A673 (cell line): ENCODE measurements around the gene ASAP3. TPM values are rescaled to one million over a fixed set of nuclear protein-coding genes. Genes with fewer than 3 reads are reported as not detected.

Experiments
- BruUV-seq: library from RNA; stranded (reverse); fragments of 400-500 nt; replicated peaks from 2 replicates; lab custom pipeline; 2021; lab: Mats Ljungman, UMichigan
- CTCF ChIA-PET: fragments of 300-600 bp; sonication (Branson Sonifier 250); formaldehyde crosslinking; loops from one replicate; lab custom pipeline; 2022; ENCODE audit warnings: antibody characterized with exemption; lab: Charles Lee
- POLR2A ChIA-PET: fragments of 300-600 bp; sonication (Branson Sonifier 250); formaldehyde crosslinking; loops from one replicate; lab custom pipeline; 2022; ENCODE audit warnings: antibody characterized with exemption; ENCODE audit not compliant: low non-redundant PET; lab: Charles Lee
- DNase-seq: peaks from one replicate; pipeline ENCODE4 v3.0.0-alpha.2; 2015; ENCODE audit warnings: low spot score
- H3K27ac ChIP-seq: fragments of 200-600 bp; sonication (generic); 2 replicates; pipeline ENCODE4 v1.5.1; 2016; ENCODE audit warnings: mixed run types, low read depth, mild to moderate bottlenecking, mixed read lengths, antibody characterized with exemption, low read length; ENCODE audit not compliant: poor library complexity, severe bottlenecking
- H3K27me3 ChIP-seq: fragments of 200-600 bp; sonication (generic); replicated peaks from 2 replicates; pipeline ENCODE4 v1.6.1; 2017; ENCODE audit warnings: mixed run types, low read depth, mild to moderate bottlenecking, mixed read lengths, antibody characterized with exemption, low read length; ENCODE audit not compliant: insufficient read depth, poor library complexity
- H3K36me3 ChIP-seq: fragments of 200-600 bp; sonication (generic); 2 replicates; pipeline ENCODE4 v1.6.1; 2016; ENCODE audit warnings: mixed run types, mild to moderate bottlenecking, mixed read lengths, antibody characterized with exemption, low read length; ENCODE audit not compliant: insufficient read depth, poor library complexity, severe bottlenecking
- H3K4me1 ChIP-seq: fragments of 200-600 bp; sonication (generic); 2 replicates; pipeline ENCODE4 v1.6.1; 2017; ENCODE audit warnings: mixed run types, mild to moderate bottlenecking, mixed read lengths, antibody characterized with exemption, low read length; ENCODE audit not compliant: insufficient read depth, poor library complexity, severe bottlenecking
- H3K4me3 ChIP-seq: fragments of 200-600 bp; sonication (generic); 2 replicates; pipeline ENCODE4 v1.5.1; 2016; ENCODE audit warnings: low read depth, mixed run types, mild to moderate bottlenecking, mixed read lengths, low read length; ENCODE audit not compliant: poor library complexity, severe bottlenecking
- H3K9me3 ChIP-seq: fragments of 200-600 bp; sonication (generic); 2 replicates; pipeline ENCODE4 v1.6.1; 2016; ENCODE audit warnings: mixed run types, low read depth, mild to moderate bottlenecking, mixed read lengths, antibody characterized with exemption, low read length; ENCODE audit not compliant: poor library complexity, severe bottlenecking
- EZH2 ChIP-seq: fragments of 200-600 bp; sonication (generic); IDR thresholded peaks from 2 replicates; pipeline ENCODE4 v1.6.1; 2017; ENCODE audit warnings: borderline replicate concordance, low read depth, mild to moderate bottlenecking, mixed read lengths, antibody characterized with exemption, low read length; ENCODE audit not compliant: poor library complexity, severe bottlenecking
- intact Hi-C: fragments of 100-400 bp; cut with micrococcal nuclease; formaldehyde crosslinking; loops from one replicate; pipeline ENCODE4 v1.10.0; 2022; ENCODE audit not compliant: unreplicated experiment
- total RNA-seq: library from RNA; stranded (reverse); gene quantifications from 2 replicates; pipeline ENCODE4 v1.2.3, GENCODE V29; 2021
- TF ChIP-seq, protein P1 (sequence below): fragments of 300-800, 200-600 bp; sonication (generic); conservative IDR thresholded peaks from 2 replicates; pipeline ENCODE4 v1.5.1; 2017; ENCODE audit warnings: low read depth, mild to moderate bottlenecking, antibody characterized with exemption, low read length, moderate library complexity, mixed read lengths

Gene ASAP3
- total RNA-seq, 1 experiment from 2014 or later = 7.8 TPM

DNA sequence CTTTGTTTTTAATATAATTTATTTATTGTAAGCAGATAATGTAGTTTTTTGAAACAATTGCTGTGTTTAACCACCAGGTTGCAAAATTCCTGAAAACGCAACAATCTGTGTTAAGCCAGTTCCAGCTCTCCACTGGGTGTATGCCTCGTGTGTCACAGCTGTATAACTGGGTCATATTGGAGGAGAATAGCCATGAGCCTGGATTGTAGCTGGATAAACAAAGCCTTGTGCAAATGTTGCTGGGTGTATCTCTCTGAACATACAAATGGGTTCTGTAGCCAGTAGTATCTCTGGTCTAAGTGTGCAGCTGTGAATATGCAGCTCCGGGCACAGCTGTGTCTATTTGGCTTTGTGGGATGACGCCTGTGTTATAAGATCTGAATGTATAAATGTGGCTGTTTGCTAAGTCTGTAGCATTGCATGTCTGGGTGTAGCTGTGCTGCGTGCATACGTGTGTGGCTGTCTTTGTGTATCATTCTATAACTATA, 62.2 kb downstream of the ASAP3 start:
- POLR2A ChIA-PET = interaction anchor here (0.5 kb wide), 1 partner anchor 814 kb away, joined by 4 read pairs; no protein-coding TSS in a partner anchor

DNA sequence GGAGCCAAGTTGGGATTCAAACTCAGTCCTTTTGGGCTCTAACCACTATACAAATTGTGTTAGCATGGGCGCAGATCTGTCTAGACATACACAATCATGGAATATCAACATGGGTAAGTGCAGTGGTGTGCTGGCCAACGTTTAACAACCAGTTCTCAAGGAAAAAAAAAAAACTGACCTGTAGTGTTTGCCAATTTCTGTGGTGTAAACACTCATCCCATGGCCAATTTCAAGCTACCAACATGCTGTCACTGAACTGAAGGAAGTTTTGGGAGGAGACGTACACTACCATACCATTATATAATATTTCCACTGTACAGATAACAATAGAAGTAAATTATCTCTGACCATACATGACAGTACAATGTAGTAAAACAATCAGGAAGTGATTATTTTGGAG, 62.6 kb downstream of the ASAP3 start:
- DNase-seq = no peak
- no peaks in the 10 kb centered on the region for H3K36me3 ChIP-seq
- no peak overlapping the region for H3K4me3 ChIP-seq
- no peaks in the 10 kb centered on the region for H3K9me3 ChIP-seq
- peaks cover 9% of the 10 kb centered on the region for H3K4me1 ChIP-seq
- CTCF ChIA-PET = interaction anchor here (1.1 kb wide), 1 partner anchor 18 kb away, joined by 3 read pairs; no protein-coding TSS in a partner anchor
- no peak overlapping the region for H3K27ac ChIP-seq
- H3K27me3 ChIP-seq = no peaks in the 10 kb centered on the region
- POLR2A ChIA-PET = no interaction called here
- no peak for TF ChIP-seq EZH2
- TF ChIP-seq, protein P1, sequence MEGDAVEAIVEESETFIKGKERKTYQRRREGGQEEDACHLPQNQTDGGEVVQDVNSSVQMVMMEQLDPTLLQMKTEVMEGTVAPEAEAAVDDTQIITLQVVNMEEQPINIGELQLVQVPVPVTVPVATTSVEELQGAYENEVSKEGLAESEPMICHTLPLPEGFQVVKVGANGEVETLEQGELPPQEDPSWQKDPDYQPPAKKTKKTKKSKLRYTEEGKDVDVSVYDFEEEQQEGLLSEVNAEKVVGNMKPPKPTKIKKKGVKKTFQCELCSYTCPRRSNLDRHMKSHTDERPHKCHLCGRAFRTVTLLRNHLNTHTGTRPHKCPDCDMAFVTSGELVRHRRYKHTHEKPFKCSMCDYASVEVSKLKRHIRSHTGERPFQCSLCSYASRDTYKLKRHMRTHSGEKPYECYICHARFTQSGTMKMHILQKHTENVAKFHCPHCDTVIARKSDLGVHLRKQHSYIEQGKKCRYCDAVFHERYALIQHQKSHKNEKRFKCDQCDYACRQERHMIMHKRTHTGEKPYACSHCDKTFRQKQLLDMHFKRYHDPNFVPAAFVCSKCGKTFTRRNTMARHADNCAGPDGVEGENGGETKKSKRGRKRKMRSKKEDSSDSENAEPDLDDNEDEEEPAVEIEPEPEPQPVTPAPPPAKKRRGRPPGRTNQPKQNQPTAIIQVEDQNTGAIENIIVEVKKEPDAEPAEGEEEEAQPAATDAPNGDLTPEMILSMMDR = no peak
- intact Hi-C loops = no loop called here
- BruUV-seq = no TSS peak

More for the DNA sequence above, 62.2 kb downstream of the ASAP3 start:
- CTCF ChIA-PET = interaction anchor here (0.5 to 1.1 kb wide), 2 partner anchors 18 to 182 kb away, joined by 3 to 4 read pairs; no protein-coding TSS in a partner anchor
- BruUV-seq = no TSS peak
- peaks cover 9% of the 10 kb centered on the region for H3K4me1 ChIP-seq
- H3K36me3 ChIP-seq = no peaks in the 10 kb centered on the region
- no peak for DNase-seq
- H3K27me3 ChIP-seq = no peaks in the 10 kb centered on the region
- H3K27ac ChIP-seq = no peak overlapping the region
- no peak for TF ChIP-seq EZH2
- TF ChIP-seq, protein P1 = no peak
- no peak overlapping the region for H3K4me3 ChIP-seq
- intact Hi-C loops = no loop called here
- H3K9me3 ChIP-seq = no peaks in the 10 kb centered on the region

DNA sequence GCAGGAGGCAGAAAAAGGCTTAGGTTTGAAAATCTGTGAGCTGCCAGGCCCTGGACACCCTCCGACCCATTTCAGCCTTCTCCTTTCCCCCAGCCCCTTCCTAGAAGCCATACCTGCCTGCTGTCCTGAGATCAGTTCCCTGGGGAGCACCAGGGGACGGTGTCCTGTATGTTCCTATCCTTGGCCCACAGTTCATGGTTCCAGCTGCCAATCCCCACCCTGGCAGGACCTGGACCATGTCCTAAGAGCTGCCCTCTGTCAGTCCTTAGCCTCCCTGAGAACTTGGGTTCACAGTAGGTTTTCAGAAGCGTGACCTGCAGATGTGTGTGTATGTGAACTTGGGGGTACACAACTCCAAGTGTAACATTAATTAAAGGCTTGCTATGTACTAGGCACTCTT, 63.2 kb downstream of the ASAP3 start:
- ChIA-PET CTCF (no interaction called here), POLR2A (no interaction called here)
- TF ChIP-seq EZH2 = no peak
- TF ChIP-seq, protein P1 = no peak
- BruUV-seq = no TSS peak
- no peaks in the 10 kb centered on the region for H3K36me3 ChIP-seq
- intact Hi-C loops = no loop called here
- no peak overlapping the region for H3K4me3 ChIP-seq
- DNase-seq = no peak
- H3K9me3 ChIP-seq = no peaks in the 10 kb centered on the region
- no peaks in the 10 kb centered on the region for H3K27me3 ChIP-seq
- H3K27ac ChIP-seq = no peak overlapping the region
- H3K4me1 ChIP-seq = peaks cover 9% of the 10 kb centered on the region
